WI38 (cell line): ENCODE measurements around the gene CD82.
A peak's percentile ranks its signal among the peaks of the same experiment; 100 is the strongest.

Source experiments
- H3K4me3 ChIP-seq: 2 replicates; pipeline ENCODE4 v1.5.1; 2011; ENCODE audit warnings: low read depth, mild to moderate bottlenecking, control low read depth, low read length
- CTCF ChIP-seq: IDR thresholded peaks from 2 replicates; pipeline ENCODE4 v1.5.1; 2012; ENCODE audit warnings: low read depth, mild to moderate bottlenecking, control low read depth, low read length

CD82 gene

GRCh38 chr11:44615041-44615755 is 49.7 kb downstream of the CD82 start:
- no peak for TF ChIP-seq CTCF

GRCh38 chr11:44615913-44616791 is 50.7 kb downstream of the CD82 start:
- H3K4me3 ChIP-seq = no peak overlapping the region
- TF ChIP-seq CTCF = no peak

More at GRCh38 chr11:44615041-44615755, 49.7 kb downstream of the CD82 start:
- H3K4me3 ChIP-seq = no peak overlapping the region

- H3K4me3 ChIP-seq = no peak overlapping the region
- TF ChIP-seq CTCF = no peak
Observed at GRCh38 chr11:44617671-44618461, 52.4 kb downstream of the CD82 start.

- no peak for TF ChIP-seq CTCF
- H3K4me3 ChIP-seq = no peak overlapping the region
Observed at GRCh38 chr11:44618561-44619425, 53.3 kb downstream of the CD82 start.

- TF ChIP-seq CTCF = no peak
- no peak overlapping the region for H3K4me3 ChIP-seq
Observed at GRCh38 chr11:44620328-44620725, 54.9 kb downstream of the CD82 start.

GRCh38 chr11:44621140-44621681 is 55.7 kb downstream of the CD82 start:
- H3K4me3 ChIP-seq = no peak overlapping the region
- peak; percentile 99 for TF ChIP-seq CTCF
